Sigmoid colon (tissue), 7 donors: ENCODE results near the gene ZNF431. TPM values are rescaled to one million over a fixed set of nuclear protein-coding genes. Genes with fewer than 3 reads are reported as not detected.
"Not testable (repeated sequence)": the region's sequence is repeated elsewhere in the genome, so short reads cannot be mapped to it uniquely, and the experiment has no call there.

Experiments used
- DNase-seq: peaks from one replicate; pipeline ENCODE4 v3.0.0-alpha.2; 2019
- H3K27ac ChIP-seq, 4 donors: fragments of 200-600 bp; sonication (generic); one replicate each; pipeline ENCODE4 v1.5.1; 2016 to 2019; ENCODE audit warnings: mild to moderate bottlenecking in 1 of 4
- H3K27me3 ChIP-seq, 3 donors: fragments of 200-600 bp; sonication (generic); one replicate each; pipeline ENCODE4 v1.5.1; 2019; ENCODE audit warnings: mild to moderate bottlenecking in 1 of 3
- H3K36me3 ChIP-seq, 4 donors: fragments of 200-600 bp; sonication (generic); one replicate each; pipeline ENCODE4 v1.5.1; 2016 to 2019
- H3K4me1 ChIP-seq, 4 donors: fragments of 200-600 bp; sonication (generic); one replicate each; pipeline ENCODE4 v1.5.1; 2017 to 2019
- H3K4me3 ChIP-seq, 4 donors: fragments of 200-600 bp; sonication (generic); one replicate each; pipeline ENCODE4 v1.5.1; 2017 to 2019; ENCODE audit warnings: mild to moderate bottlenecking in 2 of 4, moderate library complexity in 1 of 4
- H3K9me3 ChIP-seq, 4 donors: fragments of 200-600 bp in 3 of 4; sonication (generic) in 3 of 4; one replicate each; pipeline versions ENCODE4 v1.5.1 to v1.6.1; 2013 to 2019
- CTCF ChIP-seq, 4 experiments: fragments of 450-650 bp in 3 of 4; fragments of 200-600 bp in 1 of 4; IDR thresholded peaks; one replicate each; pipeline ENCODE4 v1.5.1; 2016 to 2019; ENCODE audit warnings: antibody characterized with exemption in 4 of 4, mild to moderate bottlenecking in 3 of 4, moderate library complexity in 2 of 4
- EP300 ChIP-seq, 4 donors: sonication (generic); formaldehyde crosslinking; IDR thresholded peaks; one replicate each; pipeline ENCODE4 v1.6.1; 2017; ENCODE audit warnings: antibody characterized with exemption in 4 of 4
- POLR2A ChIP-seq, 2 donors: fragments of 450-650 bp; IDR thresholded peaks; one replicate each; pipeline ENCODE4 v1.6.1; 2016; ENCODE audit warnings: antibody characterized with exemption in 2 of 2, mild to moderate bottlenecking in 2 of 2, moderate library complexity in 2 of 2
- POLR2AphosphoS5 ChIP-seq, 4 donors: sonication (generic); formaldehyde crosslinking; IDR thresholded peaks; one replicate each; pipeline ENCODE4 v1.6.1; 2017; ENCODE audit warnings: antibody characterized with exemption in 4 of 4
- WGBS, 2 donors: extraction: QIAGEN DNeasy Blood & Tissue Kit; methylation state at CpG; one replicate each; pipeline ENCODE4 v1.1.7; 2013; 5-methylcytosine and 5-hydroxymethylcytosine counted together
- intact Hi-C: fragments of 100-400 bp; cut with DNase I; formaldehyde crosslinking; loops from one replicate; pipeline ENCODE4 v1.15.1; 2023
- polyA plus RNA-seq, 3 donors: library from polyadenylated mRNA; stranded (reverse); fragments of 200-250 nt; gene quantifications; one replicate each; pipeline ENCODE4 v1.2.3, GENCODE V29; 2013
- small RNA-seq, 3 donors: library from RNA; depleted of rRNA; stranded (forward); fragments of <200 nt; gene quantifications; one replicate each; pipeline ENCODE3, GENCODE V24; 2016
- total RNA-seq, 4 donors: library from RNA; depleted of rRNA; stranded (reverse); fragments of >200 nt; gene quantifications; one replicate each; pipeline ENCODE4 v1.1.0, GENCODE V29; 2016
- donor health status: healthy with polysubstance abuse.
- donor health status: Bipolar disorder and iron deficiency.
- donor health status: healthy.

The ZNF431 gene
- total and polyA plus RNA-seq, 7 donors: 1.2 to 18.6 (median 7.4) TPM

DNA sequence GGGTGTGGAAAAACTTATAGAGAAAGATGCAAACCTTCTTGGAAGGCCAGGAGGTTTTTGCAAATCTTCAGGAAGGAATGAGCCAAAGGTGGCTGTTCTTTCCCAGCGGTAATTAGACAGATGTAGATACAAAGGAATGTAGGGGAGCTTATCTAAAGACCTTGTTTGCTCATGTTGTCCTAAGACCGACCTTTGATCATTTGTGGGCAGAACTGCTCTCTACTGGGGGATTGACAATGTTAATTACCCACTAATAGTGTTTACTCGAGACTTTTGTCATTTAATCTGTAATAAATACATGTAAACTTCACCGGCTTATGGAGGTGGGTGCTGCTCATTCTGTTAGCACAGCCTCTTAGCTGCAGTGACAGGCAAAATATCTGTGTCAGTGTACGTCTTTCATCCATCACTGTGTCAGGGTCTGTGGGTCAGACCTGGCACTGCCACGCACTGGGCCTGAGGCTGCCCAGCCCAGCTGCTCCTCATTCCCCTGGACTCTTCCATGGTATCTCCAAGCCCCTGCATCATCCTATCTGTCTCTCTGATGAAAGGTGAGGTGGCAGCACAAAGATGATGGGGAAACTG lies 68.3 kb downstream of the ZNF431 start:
- no peaks in the 10 kb centered on the region for H3K27me3 ChIP-seq
- intact Hi-C loops: no loop called here
- TF ChIP-seq POLR2A (IDR thresholded peaks at IDR 0.05) (no peak), EP300 (IDR thresholded peaks at IDR 0.05) (no peak)
- H3K9me3 ChIP-seq: no peaks in the 10 kb centered on the region
- no peak overlapping the region for H3K27ac ChIP-seq
- no peaks in the 10 kb centered on the region for H3K4me1 ChIP-seq
- no peak for DNase-seq
- 13 to 32% methylated on average over 6 of the region's 6 CpGs for WGBS, 2 donors
- H3K4me3 ChIP-seq: no peak overlapping the region
- no peaks in the 10 kb centered on the region for H3K36me3 ChIP-seq

DNA sequence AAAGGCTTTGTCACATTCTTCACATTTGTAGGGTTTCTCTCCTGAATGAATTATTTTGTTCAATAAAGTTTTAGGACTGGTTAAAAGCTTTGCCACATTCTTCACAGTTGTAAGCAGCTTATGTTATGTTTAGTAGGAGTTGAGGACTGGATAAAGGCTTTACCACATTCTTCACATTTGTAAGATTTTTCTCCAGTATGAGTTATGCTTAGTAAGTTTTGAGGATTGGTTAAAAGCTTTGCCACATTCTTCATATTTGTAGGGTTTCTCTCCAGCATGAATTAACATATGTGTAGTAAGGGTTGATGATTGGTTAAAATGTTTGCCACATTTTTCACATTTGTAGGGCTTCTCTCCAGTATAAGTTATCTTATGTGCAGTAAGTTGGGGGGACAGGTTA lies 79.9 kb downstream of the ZNF431 start:
- no peaks in the 10 kb centered on the region for H3K4me1 ChIP-seq
- no peak overlapping the region for H3K27ac ChIP-seq
- H3K9me3 ChIP-seq: no peaks in the 10 kb centered on the region
- no peaks in the 10 kb centered on the region for H3K36me3 ChIP-seq
- intact Hi-C loops: no loop called here
- no peak for DNase-seq
- no peak for TF ChIP-seq EP300 (IDR thresholded peaks at IDR 0.05)
- TF ChIP-seq POLR2AphosphoS5 (IDR thresholded peaks at IDR 0.05): no peak
- no peak for TF ChIP-seq POLR2A (IDR thresholded peaks at IDR 0.05)
- no peak for TF ChIP-seq CTCF (IDR thresholded peaks at IDR 0.05)
- no peak overlapping the region for H3K4me3 ChIP-seq
- H3K27me3 ChIP-seq: no peaks in the 10 kb centered on the region

- H3K9me3 ChIP-seq: peaks cover 0 to 10% (median 7%) of the 10 kb centered on the region in 4 donors
- H3K27me3 ChIP-seq, intact Hi-C loops, H3K27ac ChIP-seq, H3K4me3 ChIP-seq, DNase-seq, H3K4me1 ChIP-seq, H3K36me3 ChIP-seq: not testable (repeated sequence)
- 80 to 82% methylated on average over 3 of the region's 3 CpGs for WGBS, 2 donors
These were observed 88.1 kb downstream of the ZNF431 start for GRCh38 chr19:21229938-21230337.

DNA sequence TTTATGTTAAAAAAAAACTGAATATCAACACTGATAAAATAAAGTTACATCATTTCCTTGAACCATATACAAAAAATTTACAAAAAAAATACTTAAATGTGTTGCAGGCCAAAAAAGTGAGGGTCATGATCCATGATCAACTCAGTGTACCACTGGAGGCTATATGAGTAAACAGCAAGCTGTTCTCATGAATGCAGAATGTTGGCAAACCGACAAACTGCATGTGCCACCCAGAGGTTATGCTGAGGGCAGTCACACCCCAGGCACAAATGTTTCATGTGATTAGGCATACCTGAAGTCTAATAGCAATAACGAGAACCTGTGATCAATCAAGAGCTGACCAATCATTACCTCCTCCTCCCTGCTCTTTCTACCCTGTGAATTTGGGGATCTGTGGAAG lies 91.9 kb downstream of the ZNF431 start:
- H3K4me1 ChIP-seq: no peaks in the 10 kb centered on the region
- H3K27ac ChIP-seq: no peak overlapping the region
- no peaks in the 10 kb centered on the region for H3K36me3 ChIP-seq
- H3K9me3 ChIP-seq: peaks cover 0 to 10% (median 3%) of the 10 kb centered on the region in 4 donors
- H3K4me3 ChIP-seq: no peak overlapping the region
- 92 to 95% methylated on average over 2 of the region's 2 CpGs for WGBS, 2 donors
- TF ChIP-seq CTCF (IDR thresholded peaks at IDR 0.05) (no peak), EP300 (IDR thresholded peaks at IDR 0.05) (no peak), POLR2AphosphoS5 (IDR thresholded peaks at IDR 0.05) (no peak), POLR2A (IDR thresholded peaks at IDR 0.05) (no peak)
- no peaks in the 10 kb centered on the region for H3K27me3 ChIP-seq
- intact Hi-C loops: no loop called here
- no peak for DNase-seq

DNA sequence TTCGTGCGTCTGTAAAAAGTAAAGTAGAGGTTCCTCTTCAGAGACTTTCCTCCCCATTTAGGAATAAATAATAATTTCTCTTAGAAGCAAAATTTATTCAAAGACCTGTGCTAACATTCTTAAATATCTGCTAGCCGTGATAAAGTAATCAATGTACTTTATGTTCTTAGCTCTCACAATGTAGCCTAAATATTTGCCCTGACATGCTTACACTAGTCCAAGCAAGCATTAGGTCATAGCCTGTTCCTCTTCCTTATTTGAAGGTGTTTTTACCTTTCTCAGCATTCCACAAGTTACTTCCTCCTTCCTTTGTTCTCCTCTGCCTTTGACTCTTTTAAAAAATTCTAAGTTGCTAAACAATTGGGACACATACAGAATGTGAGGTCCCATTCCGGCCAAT lies 94.9 kb downstream of the ZNF431 start:
- H3K27ac ChIP-seq, intact Hi-C loops, H3K27me3 ChIP-seq, H3K36me3 ChIP-seq, DNase-seq, H3K4me3 ChIP-seq, H3K4me1 ChIP-seq, H3K9me3 ChIP-seq: not testable (repeated sequence)
- 86 to 89% methylated on average over 4 of the region's 4 CpGs for WGBS, 2 donors

- Histone ChIP-seq H3K4me3 (no peak overlapping the region), H3K27ac (no peak overlapping the region), H3K9me3 (no peaks in the 10 kb centered on the region), H3K4me1 (no peaks in the 10 kb centered on the region), H3K27me3 (no peaks in the 10 kb centered on the region), H3K36me3 (no peaks in the 10 kb centered on the region)
- WGBS, 2 donors: 82 to 87% methylated on average over 2 of the region's 2 CpGs
- DNase-seq: no peak
- TF ChIP-seq POLR2AphosphoS5 (IDR thresholded peaks at IDR 0.05) (no peak), EP300 (IDR thresholded peaks at IDR 0.05) (no peak), POLR2A (IDR thresholded peaks at IDR 0.05) (no peak), CTCF (IDR thresholded peaks at IDR 0.05) (no peak)
- intact Hi-C loops: no loop called here
These were observed 96.8 kb downstream of the ZNF431 start for GRCh38 chr19:21238670-21239069.

Small RNA genes within 50 kb of the gene (small RNA-seq; reads per million reads assigned to genes)
- gene RNA5SP469: 0.07 to 0.18 (median 0.11) reads per million in 3 donors

Other genes starting within 250 kb of the ZNF431 start
- gene ZNF85, start 218.8 kb upstream of the ZNF431 start, total RNA-seq: 1 to 10 TPM; 3.6 to 6.1 (median 4.1) TPM
- 1 to 10 TPM; 1.4 to 4.7 (median 4.2) TPM for gene ZNF85, start 218.8 kb upstream of the ZNF431 start, polyA plus RNA-seq
- 10 to 100 TPM in 2 of 4 donors, 1 to 10 TPM in 2; 6.7 to 36.2 (median 13.6) TPM for gene ZNF430, start 121.4 kb upstream of the ZNF431 start, total RNA-seq
- gene ZNF430, start 121.4 kb upstream of the ZNF431 start, polyA plus RNA-seq: 1 to 10 TPM in 2 of 3 donors, under 1 TPM in 1; 0.92 to 4.6 (median 4.2) TPM
- gene ZNF714, start 59.8 kb upstream of the ZNF431 start, total RNA-seq: 1 to 10 TPM; 3.1 to 6.6 (median 5.9) TPM
- gene ZNF714, start 59.8 kb upstream of the ZNF431 start, polyA plus RNA-seq: 1 to 10 TPM in 2 of 3 donors, under 1 TPM in 1; 0.23 to 4.6 (median 1.2) TPM
- 10 to 100 TPM; 11.9 to 25.2 (median 17.9) TPM for gene ZNF708, start 187.4 kb downstream of the ZNF431 start, total RNA-seq
- gene ZNF708, start 187.4 kb downstream of the ZNF431 start, polyA plus RNA-seq: 1 to 10 TPM; 1.4 to 6.3 (median 3.6) TPM
- 1 to 10 TPM; 3.9 to 7.9 (median 5.5) TPM for gene ZNF738, start 217.0 kb downstream of the ZNF431 start, total RNA-seq
- gene ZNF738, start 217.0 kb downstream of the ZNF431 start, polyA plus RNA-seq: 1 to 10 TPM; 2.3 to 5.8 (median 2.4) TPM